ENCODE measurements around the gene ZNF524.

ZNF524 gene

GRCh38 chr19:55598034-55598433, 2.1 kb upstream of the ZNF524 start:
- TF ChIP-seq, protein P1, sequence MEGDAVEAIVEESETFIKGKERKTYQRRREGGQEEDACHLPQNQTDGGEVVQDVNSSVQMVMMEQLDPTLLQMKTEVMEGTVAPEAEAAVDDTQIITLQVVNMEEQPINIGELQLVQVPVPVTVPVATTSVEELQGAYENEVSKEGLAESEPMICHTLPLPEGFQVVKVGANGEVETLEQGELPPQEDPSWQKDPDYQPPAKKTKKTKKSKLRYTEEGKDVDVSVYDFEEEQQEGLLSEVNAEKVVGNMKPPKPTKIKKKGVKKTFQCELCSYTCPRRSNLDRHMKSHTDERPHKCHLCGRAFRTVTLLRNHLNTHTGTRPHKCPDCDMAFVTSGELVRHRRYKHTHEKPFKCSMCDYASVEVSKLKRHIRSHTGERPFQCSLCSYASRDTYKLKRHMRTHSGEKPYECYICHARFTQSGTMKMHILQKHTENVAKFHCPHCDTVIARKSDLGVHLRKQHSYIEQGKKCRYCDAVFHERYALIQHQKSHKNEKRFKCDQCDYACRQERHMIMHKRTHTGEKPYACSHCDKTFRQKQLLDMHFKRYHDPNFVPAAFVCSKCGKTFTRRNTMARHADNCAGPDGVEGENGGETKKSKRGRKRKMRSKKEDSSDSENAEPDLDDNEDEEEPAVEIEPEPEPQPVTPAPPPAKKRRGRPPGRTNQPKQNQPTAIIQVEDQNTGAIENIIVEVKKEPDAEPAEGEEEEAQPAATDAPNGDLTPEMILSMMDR (IDR thresholded peaks at IDR 0.05; ENCODE audit: low read depth, low read length, missing control alignments) = no peak
- no peak overlapping the region for H3K4me3 ChIP-seq (ENCODE audit: low read depth, low read length)

DNA sequence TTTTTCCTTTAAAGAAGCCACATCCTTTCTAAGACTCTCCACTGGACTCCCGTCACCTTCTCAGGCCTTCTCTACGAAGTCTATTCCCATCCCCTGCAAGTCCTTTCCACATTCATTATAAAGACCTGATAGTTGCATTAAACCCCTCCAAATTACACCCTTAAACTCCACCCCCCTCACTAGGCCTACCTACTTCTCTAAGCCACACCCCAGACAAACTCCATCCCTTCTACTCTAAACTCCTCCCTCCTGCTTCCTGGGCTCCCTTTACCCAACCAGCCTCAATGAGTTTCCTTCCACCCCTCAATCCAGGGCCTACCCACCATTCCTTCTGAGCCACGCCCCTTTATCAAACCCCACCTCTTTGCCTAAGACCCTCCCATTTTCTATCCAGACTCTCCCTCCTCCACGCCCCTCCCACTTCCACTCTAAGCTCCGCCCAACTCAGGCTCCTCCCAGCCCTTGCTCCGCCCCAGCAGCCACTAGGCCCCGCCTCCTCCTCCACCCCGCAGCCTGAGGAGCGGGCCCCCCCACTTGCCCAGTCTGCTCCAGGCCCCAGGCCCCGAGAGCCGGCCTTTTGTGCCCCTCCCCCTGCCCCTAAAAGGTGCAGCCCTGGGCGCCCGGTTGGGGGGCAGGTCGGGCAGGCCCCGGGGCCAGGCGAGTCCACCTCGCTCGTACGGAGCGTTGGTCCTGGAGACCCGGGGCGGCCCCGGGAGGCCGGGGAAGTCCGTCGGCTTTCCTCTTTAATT, 1.2 kb upstream of the ZNF524 start:
- H3K4me3 ChIP-seq (ENCODE audit: low read depth, low read length) = peak overlapping the region; percentile 90
- TF ChIP-seq, protein P1 (IDR thresholded peaks at IDR 0.05; ENCODE audit: low read depth, low read length, missing control alignments) = no peak
- peak; percentile 73 for DNase-seq (ENCODE audit: low read depth)

More at GRCh38 chr19:55598034-55598433, 2.1 kb upstream of the ZNF524 start:
- DNase-seq (ENCODE audit: low read depth) = no peak

GRCh38 chr19:55599468-55599841, 633 bp upstream of the ZNF524 start, which contains the start of gene FIZ1:
Gene FIZ1, minus strand, starts transcription at chr19:55599517. Its CDS starts 1,652 bp downstream, at chr19:55597865.
- TF ChIP-seq, protein P1 (IDR thresholded peaks at IDR 0.05; ENCODE audit: low read depth, low read length, missing control alignments) = no peak
- DNase-seq (ENCODE audit: low read depth) = peak; percentile 95
- H3K4me3 ChIP-seq (ENCODE audit: low read depth, low read length) = peak within 1 kb of the TSS; percentile 90

DNA sequence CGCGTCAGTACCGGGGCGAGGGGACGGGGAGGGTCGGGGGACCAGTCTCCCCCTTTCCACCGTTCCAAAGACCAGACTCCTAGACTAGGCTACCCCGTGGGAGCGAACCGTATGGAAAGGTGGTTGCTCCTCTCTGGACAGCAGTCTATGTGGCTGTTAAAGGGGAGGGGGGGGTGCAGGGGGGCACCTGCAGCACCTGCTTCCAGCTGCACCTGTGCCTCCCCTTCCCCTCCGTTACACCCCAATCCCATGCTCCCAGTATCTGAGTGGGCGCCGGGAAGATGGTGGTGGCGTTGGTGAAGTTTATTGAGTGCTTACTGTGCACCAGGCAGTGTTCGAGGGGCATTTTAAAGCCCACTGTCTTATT, 557 bp downstream of the ZNF524 start:
- DNase-seq (ENCODE audit: low read depth) = no peak
- TF ChIP-seq, protein P1 (IDR thresholded peaks at IDR 0.05; ENCODE audit: low read depth, low read length, missing control alignments) = no peak
- H3K4me3 ChIP-seq (ENCODE audit: low read depth, low read length) = peak overlapping the region; percentile 90

DNA sequence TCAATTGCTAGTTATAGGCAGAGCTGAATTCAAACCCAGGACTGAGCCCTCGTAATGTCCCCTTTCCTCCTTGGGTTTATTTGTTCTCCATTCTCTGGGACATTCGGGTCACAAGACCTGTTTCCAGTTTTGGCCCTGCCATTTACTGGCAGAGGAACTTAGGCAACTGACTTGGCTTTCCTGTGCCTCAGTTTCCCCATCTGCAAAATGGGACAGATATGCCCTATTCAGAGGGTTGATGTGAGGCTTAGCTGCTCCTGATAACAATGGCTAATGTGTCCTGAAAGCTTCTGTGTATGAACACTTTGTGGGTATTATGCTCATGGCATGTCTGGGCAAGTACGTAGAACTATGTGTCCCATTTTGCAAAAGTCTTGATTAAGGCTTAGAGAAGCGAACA, 996 bp downstream of the ZNF524 start:
- TF ChIP-seq, protein P1 (IDR thresholded peaks at IDR 0.05; ENCODE audit: low read depth, low read length, missing control alignments) = no peak
- H3K4me3 ChIP-seq (ENCODE audit: low read depth, low read length) = peak overlapping the region; percentile 90
- DNase-seq (ENCODE audit: low read depth) = no peak

GRCh38 chr19:55602104-55603001, 2.3 kb downstream of the ZNF524 start:
- TF ChIP-seq, protein P1 (IDR thresholded peaks at IDR 0.05; ENCODE audit: low read depth, low read length, missing control alignments) = no peak
- no peak for DNase-seq (ENCODE audit: low read depth)
- H3K4me3 ChIP-seq (ENCODE audit: low read depth, low read length) = no peak overlapping the region

All from GM12864 (cell line).